GM12878 (cell line): ENCODE data around the gene CDC42SE2. TPM values are rescaled to one million over a fixed set of nuclear protein-coding genes. Genes with fewer than 3 reads are reported as not detected.

Experiments used
- ATAC-seq: fragments of 200-7000 bp; cut with Tn5 transposase; 3 replicates; pipeline ENCODE4 v1.9.1; 2020; ENCODE audit warnings: mild to moderate bottlenecking, moderate library complexity
- BruUV-seq: library from RNA; stranded (reverse); fragments of 400-500 nt; replicated peaks from 2 replicates; lab custom pipeline; 2021; lab: Mats Ljungman, UMichigan
- CTCF ChIA-PET: fragments of 300-600 bp; sonication (Branson Sonifier 250); formaldehyde crosslinking; extraction: SDS; loops from one replicate; lab custom pipeline; 2021; ENCODE audit warnings: inconsistent platforms; lab: Yijun Ruan, JAX
- POLR2A ChIA-PET: fragments of 350-600 bp; formaldehyde crosslinking; extraction: SDS; loops from one replicate; lab custom pipeline; 2021; ENCODE audit warnings: inconsistent platforms; lab: Charles Lee
- RAD21 ChIA-PET: fragments of 300-600 bp; sonication (Branson Sonifier 250); formaldehyde crosslinking; loops from one replicate; lab custom pipeline; 2023; ENCODE audit warnings: antibody characterized with exemption; ENCODE audit not compliant: unreplicated experiment; lab: Charles Lee
- SMC1A ChIA-PET: fragments of 300-600 bp; sonication (Branson Sonifier 250); formaldehyde crosslinking; loops from one replicate; lab custom pipeline; 2023; ENCODE audit not compliant: unreplicated experiment, uncharacterized antibody; lab: Charles Lee
- DNase-seq: peaks from one replicate; pipeline ENCODE4 v3.0.0-alpha.2; 2011; ENCODE audit warnings: low read depth, low spot score
- FAIRE-seq: peaks from 3 replicates; lab custom pipeline; 2011; peaks lifted over from hg19 to GRCh38; lab: Jason Lieb, UNC
- H2AFZ ChIP-seq: 2 replicates; pipeline ENCODE4 v1.6.0; 2011; ENCODE audit warnings: low read depth, low read length, control low read depth; ENCODE audit not compliant: control insufficient read depth
- H3K27ac ChIP-seq: 2 replicates; pipeline ENCODE4 v1.5.1; 2011; ENCODE audit warnings: control low read depth; ENCODE audit not compliant: control insufficient read depth, insufficient read depth
- H3K27me3 ChIP-seq, 2 experiments: replicated peaks in 1 of 2; 2 replicates each; pipeline versions ENCODE4 v1.6.0 to v1.6.1; 2011; ENCODE audit warnings: low read length in 1 of 2; ENCODE audit not compliant: control insufficient read depth in 2 of 2, insufficient read depth in 2 of 2
- H3K36me3 ChIP-seq, 2 experiments: 2 replicates each; pipeline ENCODE4 v1.5.1; 2011; ENCODE audit warnings: low read length in 1 of 2; ENCODE audit not compliant: control insufficient read depth in 2 of 2, insufficient read depth in 2 of 2
- H3K4me1 ChIP-seq: 2 replicates; pipeline ENCODE4 v1.6.1; 2011; ENCODE audit warnings: mild to moderate bottlenecking, low read length, moderate library complexity, mixed read lengths; ENCODE audit not compliant: control insufficient read depth, insufficient read depth
- H3K4me2 ChIP-seq: 2 replicates; pipeline ENCODE4 v1.6.0; 2011; ENCODE audit warnings: control low read depth; ENCODE audit not compliant: control insufficient read depth, insufficient read depth
- H3K4me3 ChIP-seq: fragments of 200-600 bp; sonication (generic); 2 replicates; pipeline ENCODE4 v1.5.1; 2016
- H3K79me2 ChIP-seq: 2 replicates; pipeline ENCODE4 v1.6.0; 2011; ENCODE audit warnings: low read length; ENCODE audit not compliant: control insufficient read depth, insufficient read depth
- H3K9ac ChIP-seq: 2 replicates; pipeline ENCODE4 v1.8.0; 2011; ENCODE audit warnings: low read length, control low read depth, mixed read lengths; ENCODE audit not compliant: control insufficient read depth, insufficient read depth
- H3K9me3 ChIP-seq: replicated peaks from 3 replicates; pipeline ENCODE4 v1.5.1; 2011; ENCODE audit warnings: mild to moderate bottlenecking, low read length; ENCODE audit not compliant: control insufficient read depth, insufficient read depth
- H4K20me1 ChIP-seq: 2 replicates; pipeline ENCODE4 v1.6.0; 2011; ENCODE audit not compliant: control insufficient read depth, insufficient read depth
- HDGF ChIP-seq: fragments of 450-650 bp; IDR thresholded peaks from 2 replicates; pipeline ENCODE4 v1.6.1; 2016; ENCODE audit warnings: antibody characterized with exemption
- NFIC ChIP-seq: IDR thresholded peaks from 2 replicates; pipeline ENCODE4 v1.6.1; 2012; ENCODE audit warnings: low read depth, mild to moderate bottlenecking, inconsistent platforms, low read length, moderate library complexity
- ZBTB40 ChIP-seq: fragments of 450-650 bp; IDR thresholded peaks from 2 replicates; pipeline ENCODE4 v1.6.1; 2016; ENCODE audit warnings: mild to moderate bottlenecking, moderate library complexity, borderline replicate concordance
- WGBS: methylation state at CpG from one replicate; pipeline ENCODE4 v1.1.6; 2016; ENCODE audit warnings: low lambda C conversion rate; ENCODE audit not compliant: insufficient replicate concordance, insufficient coverage; ENCODE audit errors: missing lambda C conversion rate; 5-methylcytosine and 5-hydroxymethylcytosine counted together
- in situ Hi-C: fragments of 300-500 bp; cut with MboI; formaldehyde crosslinking; loops from 9 replicates; pipeline ENCODE4 v1.14.3; 2018; ENCODE audit warnings: mixed read lengths
- intact Hi-C: fragments of 100-400 bp; cut with micrococcal nuclease; formaldehyde crosslinking; loops from one replicate; pipeline ENCODE4 v1.14.2; 2022; ENCODE audit not compliant: unreplicated experiment
- polyA plus RNA-seq, 11 experiments: library from polyadenylated mRNA; depleted of rRNA in 4 of 11; unstranded in 6 of 11; stranded (reverse) in 5 of 11; fragments of >200 nt; fragmentation: Nextera tagmentation in 4 of 11; fragmentation: Illumina TruSeq in 1 of 11; extraction: Ambion mirVana in 4 of 11; extraction: Trizol in 1 of 11; gene quantifications; 1 replicate in 1 of 11; 2 replicates in 10 of 11; pipeline versions ENCODE4 v1.2.1 to v1.2.3, GENCODE V29; 2011 to 2016; ENCODE audit warnings: inconsistent platforms in 2 of 11, missing spikeins in 2 of 11, low read depth in 1 of 11
- total RNA-seq, 4 experiments: library from RNA; depleted of rRNA in 3 of 4; stranded (reverse); fragments of >200 nt in 3 of 4; fragmentation: Illumina TruSeq in 1 of 4; extraction: Trizol in 1 of 4; gene quantifications; 2 replicates each; pipeline versions ENCODE4 v1.2.1 to v1.2.3, GENCODE V29; 2013 to 2021

CDC42SE2 gene
- total and polyA plus RNA-seq, 10 of the 15 experiments (the other 5 are each of a cell fraction or from before 2014, with no cell fraction given) = 57.0 to 148 (median 80.3) TPM

DNA sequence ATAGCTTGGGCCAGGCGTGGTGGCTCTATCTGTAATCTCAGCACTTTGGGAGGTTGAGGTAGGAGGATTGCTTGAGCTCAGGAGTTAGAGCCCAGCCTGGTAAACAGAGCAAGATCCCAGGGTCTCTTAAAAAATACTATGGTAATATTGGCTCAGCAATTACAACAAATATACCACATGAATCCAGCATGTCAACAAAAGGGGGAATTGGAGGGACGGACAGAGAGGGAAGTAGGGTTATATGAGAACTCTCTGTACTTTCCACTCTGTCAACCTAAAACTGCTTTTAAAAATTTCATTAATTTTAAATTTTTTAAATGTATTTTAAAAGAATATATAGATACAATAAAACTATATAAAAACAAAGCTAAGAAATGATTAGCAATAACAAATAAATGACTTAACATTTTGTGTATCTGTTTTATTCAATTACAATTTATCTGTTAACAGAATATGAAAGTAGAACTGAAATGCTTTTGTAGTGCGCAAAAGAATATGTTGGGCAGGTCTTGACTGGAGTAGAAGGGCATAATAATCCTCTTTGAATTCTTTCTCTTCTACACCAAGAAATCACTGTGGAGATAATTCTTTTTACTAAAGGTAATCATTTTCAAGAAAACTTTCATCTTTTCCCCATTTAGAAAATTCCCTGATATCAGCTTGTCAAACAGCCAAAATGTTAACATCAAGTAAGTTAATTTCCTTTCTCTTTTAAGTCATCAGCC lies 12.9 kb upstream of the CDC42SE2 start:
- peak; percentile 52 for ATAC-seq
- CTCF ChIA-PET = interaction anchor here (0.7 to 2.3 kb wide), 15 partner anchors 9 to 127 kb away, joined by 3 to 8 read pairs (median 5); no protein-coding TSS in a partner anchor
- Histone ChIP-seq H3K4me1 (peaks cover 31% of the 10 kb centered on the region), H3K36me3 (peaks cover 0 to 2% of the 10 kb centered on the region in 2 experiments; a peak in 1 of 4 replicates), H3K9me3 (peaks cover 5% of the 10 kb centered on the region; the same call in 2 of the 3 replicates), H3K4me2 (peak overlapping the region; percentile 79), H3K27ac (peak overlapping the region; percentile 80), H2AFZ (0 out of 2 replicates have a peak overlapping the region, but pooled peaks have one; percentile 15), H3K4me3 (no peak overlapping the region), H3K27me3 (no peaks in the 10 kb centered on the region), H4K20me1 (no peaks in the 10 kb centered on the region), H3K79me2 (peaks cover 28% of the 10 kb centered on the region), H3K9ac (no peak overlapping the region; the same call in 1 of the 2 replicates)
- no peak for DNase-seq
- no TSS peak for BruUV-seq
- SMC1A ChIA-PET = interaction anchor here (0.9 to 41.3 kb wide), 16 partner anchors 7 to 143 kb away, joined by 3 to 1218 read pairs (median 6); partner anchors contain the start of genes CDC42SE2 and HINT1
- 53% methylated on average over 3 of the region's 3 CpGs for whole genome bisulfite sequencing
- in situ Hi-C loops = no loop called here
- RAD21 ChIA-PET = interaction anchor here (0.9 to 13.6 kb wide), 14 partner anchors 7 to 145 kb away, joined by 3 to 161 read pairs (median 7); partner anchors contain the start of genes CDC42SE2 and HINT1
- FAIRE-seq = no peak
- intact Hi-C loops = loop anchor here (2.0 kb wide), 1 partner anchor 26 kb away; no protein-coding TSS in a partner anchor
- POLR2A ChIA-PET = interaction anchor here (1.1 to 10.7 kb wide), 9 partner anchors 11 to 131 kb away, joined by 3 to 141 read pairs (median 8); partner anchors contain the start of gene CDC42SE2
- no peak for TF ChIP-seq HDGF
- TF ChIP-seq ZBTB40 = peak; percentile 42; the same call in 1 of the 2 replicates
- TF ChIP-seq NFIC = 0 out of 2 replicates have a peak, but pooled peaks have one; percentile 23
- TF ChIP-seq, all 136 proteins: peak for 2
